ENCODE data around the gene USP24. TPM values are rescaled to one million over a fixed set of nuclear protein-coding genes. Genes with fewer than 3 reads are reported as not detected.

The USP24 gene
- total RNA-seq, 1 experiment from 2014 or later: 35.3 TPM

GRCh38 chr1:55076356-55076755 lies 138.8 kb downstream of the USP24 start:
- Mint-ChIP-seq H3K9me3 (no peaks in the 10 kb centered on the region), H3K4me1 (peaks cover 6 to 8% of the 10 kb centered on the region in 2 experiments; a peak in 3 of 4 replicates), H3K36me3 (ENCODE audit: insufficient read depth in 1 of 3, low read depth in 3 of 3) (peaks cover 22 to 91% (median 56%) of the 10 kb centered on the region in 3 experiments; a peak in 6 of 7 replicates), H3K27me3 (ENCODE audit: low read depth) (no peaks in the 10 kb centered on the region), H3K27ac (no peak overlapping the region), H3K4me3 (no peak overlapping the region)
- Histone ChIP-seq H3K14ac (ENCODE audit: insufficient read depth, low read length) (no peak overlapping the region), H3K9me3 (ENCODE audit: control insufficient read depth, low read depth, low read length) (no peaks in the 10 kb centered on the region), H3K56ac (ENCODE audit: insufficient read length, low read depth, low read length) (no peak overlapping the region), H3K23me2 (ENCODE audit: insufficient read length, low read depth, low read length, poor library complexity, severe bottlenecking) (no peaks in the 10 kb centered on the region), H3K9ac (ENCODE audit: extremely low read depth, insufficient read length, low read length) (no peak overlapping the region), H3K18ac (ENCODE audit: insufficient read length, low read depth, low read length) (no peak overlapping the region), H3K4ac (ENCODE audit: low read depth, low read length) (no peak overlapping the region), H2BK12ac (ENCODE audit: insufficient read length, low read depth, low read length) (no peak overlapping the region), H3K27me3 (ENCODE audit: insufficient read depth, low read length) (no peaks in the 10 kb centered on the region), H4K8ac (replicated peaks; ENCODE audit: insufficient read length, low read depth, low read length) (no peak overlapping the region), H3K27ac (ENCODE audit: insufficient read length, low read depth, low read length) (no peak overlapping the region), H2BK5ac (ENCODE audit: insufficient read length, low read length) (no peak overlapping the region), H2BK15ac (ENCODE audit: low read depth, low read length) (no peak overlapping the region), H2BK20ac (ENCODE audit: low read depth, low read length, poor library complexity, severe bottlenecking) (no peak overlapping the region), H3K79me2 (ENCODE audit: insufficient read depth, low read length) (no peaks in the 10 kb centered on the region), H4K5ac (ENCODE audit: insufficient read length, low read depth, low read length) (no peak overlapping the region), H4K20me1 (ENCODE audit: control insufficient read depth, insufficient read depth, insufficient read length) (no peaks in the 10 kb centered on the region), H3K4me2 (ENCODE audit: insufficient read depth, insufficient read length, low read length) (no peak overlapping the region), H3K79me1 (ENCODE audit: insufficient read depth, low read depth, low read length, poor library complexity, severe bottlenecking) (no peaks in the 10 kb centered on the region), H2AK5ac (ENCODE audit: insufficient read length, low read length) (no peak overlapping the region), H3K4me1 (ENCODE audit: insufficient read depth, low read length) (no peaks in the 10 kb centered on the region), H4K91ac (ENCODE audit: insufficient read length, low read depth, low read length) (no peak overlapping the region), H2AFZ (ENCODE audit: low read length) (no peak overlapping the region), H2BK120ac (ENCODE audit: low read depth, low read length, poor library complexity, severe bottlenecking) (no peak overlapping the region), H3K23ac (ENCODE audit: insufficient read length, low read depth, low read length) (no peak overlapping the region), H3T11ph (ENCODE audit: low read length) (no peak overlapping the region)
- DNase-seq: no peak
- no peak for TF ChIP-seq CTCF (conservative IDR thresholded peaks at IDR 0.05)
- no CpG with 5 or more reads among the region's 1 CpG for WGBS (ENCODE audit: extremely low coverage, insufficient read length, low lambda C conversion rate)

Data from H9 (cell line).